GM13976 (cell line): ENCODE data around the gene RIPK3.

Experiments used
- DNase-seq: peaks from one replicate; pipeline ENCODE4 v3.0.0; 2012; ENCODE audit warnings: low spot score
- CTCF ChIP-seq: IDR thresholded peaks from 2 replicates; pipeline ENCODE4 v1.5.1; 2012; ENCODE audit warnings: borderline replicate concordance, mild to moderate bottlenecking; ENCODE audit not compliant: insufficient read depth; ENCODE audit errors: extremely low read depth, missing control alignments, control extremely low read depth
- in situ Hi-C: fragments of 300-500 bp; cut with MboI; formaldehyde crosslinking; loops from one replicate; pipeline ENCODE4 v1.12.0; 2022; ENCODE audit warnings: low sequenced_read_pairs, mixed read lengths, inconsistent platforms; ENCODE audit not compliant: unreplicated experiment

The RIPK3 gene

GRCh38 chr14:24349742-24350141, 10.0 kb upstream of the RIPK3 start:
- no peak for TF ChIP-seq CTCF
- no peak for DNase-seq
- in situ Hi-C loops: loop anchor here (25.0 kb wide), 1 partner anchor 338 kb away; no protein-coding TSS in a partner anchor

DNA sequence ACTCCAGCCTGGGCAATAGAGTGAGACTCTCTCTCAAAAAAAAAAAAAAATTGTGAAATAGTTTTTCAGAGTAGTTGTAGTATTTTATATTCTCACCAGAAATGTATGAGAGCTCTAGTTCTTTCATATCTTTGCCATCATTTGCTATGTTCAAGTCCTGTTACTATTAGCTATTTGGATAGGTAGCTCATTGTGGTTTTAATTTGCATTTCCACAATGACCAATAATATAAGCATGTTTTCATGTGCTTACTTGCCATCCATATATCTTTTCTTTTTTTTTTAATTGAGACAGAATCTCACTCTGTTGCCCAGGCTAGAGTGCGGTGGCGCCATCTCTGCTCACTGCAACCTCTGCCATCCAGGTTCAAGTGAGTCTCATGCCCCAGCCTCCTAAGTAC, 8.4 kb upstream of the RIPK3 start:
- in situ Hi-C loops: loop anchor here (25.0 kb wide), 1 partner anchor 339 kb away; no protein-coding TSS in a partner anchor
- TF ChIP-seq CTCF: no peak

DNA sequence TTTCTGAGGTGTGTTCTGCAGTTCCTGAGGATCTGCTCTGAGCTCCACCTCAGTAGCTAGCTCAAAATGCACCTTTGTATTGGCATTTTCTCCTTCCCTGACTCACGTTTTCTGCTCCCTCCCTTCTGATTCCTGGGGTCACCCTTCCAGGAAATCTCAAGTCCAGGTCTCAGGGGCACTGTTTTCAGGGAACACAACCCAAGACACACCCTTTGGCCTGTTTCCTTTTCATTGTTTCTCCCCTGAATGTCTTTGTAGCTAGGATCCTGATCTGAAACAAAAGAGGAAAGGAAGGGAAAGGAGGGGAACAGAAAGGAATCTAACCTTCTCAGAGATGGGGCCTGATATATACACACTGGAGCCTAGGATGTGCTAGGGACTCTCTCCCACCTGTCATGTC, 7.3 kb upstream of the RIPK3 start:
- DNase-seq: no peak
- TF ChIP-seq CTCF: no peak
- in situ Hi-C loops: loop anchor here (25.0 kb wide), 1 partner anchor 340 kb away; no protein-coding TSS in a partner anchor

More for the DNA sequence above, 8.4 kb upstream of the RIPK3 start:
- DNase-seq: no peak

DNA sequence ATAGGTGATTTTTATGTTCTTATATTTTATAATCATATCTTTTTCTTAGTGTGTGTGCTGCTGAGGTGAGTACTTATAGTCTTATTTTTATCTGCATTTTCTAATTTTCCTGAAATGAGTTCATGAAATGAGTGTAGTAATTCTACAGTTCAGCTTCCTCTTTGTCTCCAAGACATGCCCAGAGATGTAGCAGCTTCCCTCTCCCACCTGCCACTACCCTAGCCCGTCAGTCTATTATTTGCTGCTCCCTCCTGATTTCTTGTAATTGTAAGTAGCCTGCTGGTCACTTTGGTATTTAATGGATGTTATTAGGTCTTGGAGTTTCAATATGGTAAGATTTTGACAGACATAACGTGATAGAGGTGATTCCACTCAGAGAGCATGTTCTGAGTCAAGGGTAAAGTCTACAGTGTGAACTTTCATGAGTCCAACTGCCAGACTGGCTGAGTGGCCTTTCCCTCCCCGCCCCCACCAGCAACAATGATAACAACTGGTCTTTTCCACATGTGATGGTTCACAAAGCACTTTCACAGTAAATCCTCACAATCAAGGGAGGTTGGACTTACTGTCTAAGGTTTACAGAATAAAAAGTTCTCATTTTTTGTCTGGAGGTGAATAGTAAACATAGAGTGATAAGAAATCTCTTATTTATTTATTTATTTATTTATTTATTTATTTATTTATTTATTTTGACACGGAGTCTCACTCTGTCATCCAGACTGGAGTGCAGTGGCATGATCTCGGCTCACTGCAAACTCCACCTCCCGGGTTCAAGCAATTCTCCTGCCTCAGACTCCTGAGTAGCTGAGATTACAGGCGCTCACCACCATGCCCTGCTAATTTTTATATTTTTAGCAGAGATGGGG, 4.2 kb upstream of the RIPK3 start:
- in situ Hi-C loops: loop anchor here (25.0 kb wide), 1 partner anchor 343 kb away; no protein-coding TSS in a partner anchor
- no peak for DNase-seq
- TF ChIP-seq CTCF: no peak

DNA sequence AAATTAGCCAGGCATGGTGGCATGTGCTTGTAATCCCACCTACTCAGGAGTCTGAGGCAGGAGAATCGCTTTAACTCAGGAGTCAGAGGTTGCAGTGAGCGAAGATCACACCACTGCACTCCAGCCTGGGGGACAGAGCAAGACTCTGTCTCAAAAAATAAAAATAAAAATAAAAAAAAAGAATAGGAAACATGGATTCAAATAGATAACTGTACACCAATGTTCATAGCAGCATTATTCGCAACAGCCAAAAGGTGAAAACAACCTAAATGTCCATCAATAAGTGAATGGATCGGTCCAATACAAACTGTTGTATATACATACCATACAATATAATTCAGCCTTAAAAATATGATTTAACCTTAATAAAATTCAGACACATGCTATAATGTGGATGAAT, 3.1 kb upstream of the RIPK3 start:
- no peak for DNase-seq
- in situ Hi-C loops: loop anchor here (25.0 kb wide), 1 partner anchor 344 kb away; no protein-coding TSS in a partner anchor
- TF ChIP-seq CTCF: no peak

DNA sequence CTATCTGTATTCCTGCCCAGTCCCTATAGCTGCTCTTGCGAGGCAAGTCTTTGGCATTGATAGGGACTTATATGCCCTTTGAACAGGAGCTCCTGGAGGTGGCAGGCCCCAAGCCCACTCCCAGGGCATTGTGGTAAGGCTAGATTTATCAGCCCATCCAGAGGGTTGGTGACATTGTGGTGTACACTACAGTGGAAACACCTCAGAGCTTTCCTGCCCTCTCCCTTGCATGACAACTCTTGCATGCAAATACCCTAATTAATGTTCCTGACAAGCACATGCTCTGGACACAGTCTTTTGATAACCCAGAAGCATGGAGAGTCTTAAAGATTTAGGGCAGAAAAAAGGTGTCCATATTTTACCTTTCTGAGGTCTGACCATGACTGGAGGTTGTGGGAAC, 815 bp upstream of the RIPK3 start:
- no peak for TF ChIP-seq CTCF
- no peak for DNase-seq
- in situ Hi-C loops: loop anchor here (25.0 kb wide), 1 partner anchor 347 kb away; no protein-coding TSS in a partner anchor

DNA sequence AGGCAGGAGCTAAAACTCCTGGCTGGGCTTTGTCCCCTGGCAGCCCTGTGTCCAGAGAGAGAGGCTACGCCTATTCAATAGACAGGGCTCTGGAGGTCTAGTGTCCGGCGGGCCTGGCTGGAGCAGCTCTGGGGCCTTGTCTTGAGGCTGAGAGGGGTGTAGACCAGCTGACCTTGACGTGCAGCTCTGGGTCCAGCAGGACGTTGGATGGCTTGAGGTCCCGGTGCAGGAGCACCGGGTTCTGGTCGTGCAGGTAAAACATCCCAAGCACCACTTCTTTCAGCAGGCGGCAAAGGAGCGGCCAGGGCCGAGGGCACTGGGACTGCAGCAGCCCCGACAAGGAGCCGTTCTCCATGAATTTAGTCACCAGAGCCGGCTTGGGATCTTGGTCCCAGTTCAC, 948 bp downstream of the RIPK3 start:
- in situ Hi-C loops: loop anchor here (25.0 kb wide), 1 partner anchor 348 kb away; no protein-coding TSS in a partner anchor
- TF ChIP-seq CTCF: no peak
- DNase-seq: no peak
